OCI-LY3 (cell line): Measurements from ENCODE around the gene ASTE1.

Experiments used
- H2AFZ ChIP-seq: fragments of 200-600, 300-600 bp; shearing (Covaris generic); 2 replicates; pipeline ENCODE4 v1.6.0; 2014; ENCODE audit warnings: antibody characterized with exemption, low read depth, low read length
- H3K27ac ChIP-seq: fragments of 200-600, 300-600 bp; sonication (generic); 2 replicates; pipeline ENCODE4 v1.5.1; 2014; ENCODE audit warnings: mild to moderate bottlenecking, low read length, moderate library complexity, mixed read lengths
- H3K27me3 ChIP-seq: fragments of 200-600, 300-600 bp; sonication (generic); 2 replicates; pipeline ENCODE4 v1.6.1; 2014; ENCODE audit warnings: low read depth, low read length, mixed read lengths
- H3K36me3 ChIP-seq: fragments of 200-600, 300-600 bp; sonication (generic); replicated peaks from 2 replicates; pipeline ENCODE3; 2014; ENCODE audit warnings: low read depth, low read length, mixed read lengths
- H3K4me1 ChIP-seq: fragments of 300-600, 200-600 bp; sonication (generic); 2 replicates; pipeline ENCODE4 v1.6.1; 2014; ENCODE audit warnings: low read length, mixed read lengths
- H3K4me2 ChIP-seq: fragments of 200-600, 300-600 bp; sonication (generic); 2 replicates; pipeline ENCODE4 v1.6.1; 2014; ENCODE audit warnings: low read length, mixed read lengths
- H3K4me3 ChIP-seq: fragments of 300-600, 200-600 bp; sonication (generic); 2 replicates; pipeline ENCODE4 v1.5.1; 2014; ENCODE audit warnings: antibody characterized with exemption, mild to moderate bottlenecking, low read length, moderate library complexity
- H3K79me2 ChIP-seq: fragments of 300-600, 200-600 bp; shearing (Covaris generic); 2 replicates; pipeline ENCODE4 v1.6.1; 2014; ENCODE audit warnings: mild to moderate bottlenecking, low read length, mixed read lengths
- H3K9ac ChIP-seq: fragments of 300-600, 200-600 bp; shearing (Covaris generic); 2 replicates; pipeline ENCODE4 v1.6.0; 2014; ENCODE audit warnings: mild to moderate bottlenecking, low read length, moderate library complexity
- H3K9me3 ChIP-seq: fragments of 200-600, 300-600 bp; shearing (Covaris generic); 2 replicates; pipeline ENCODE4 v1.6.1; 2014; ENCODE audit warnings: low read length, mixed read lengths; ENCODE audit not compliant: insufficient read depth
- H4K20me1 ChIP-seq: fragments of 200-600, 300-600 bp; sonication (generic); 2 replicates; pipeline ENCODE4 v1.6.1; 2016; ENCODE audit warnings: low read length, mixed read lengths; ENCODE audit not compliant: insufficient read depth
- CTCF ChIP-seq: fragments of 200-600, 300-600 bp; sonication (generic); IDR thresholded peaks from 2 replicates; pipeline ENCODE4 v1.5.1; 2014; ENCODE audit warnings: antibody characterized with exemption, low read length, low read depth
- EZH2phosphoT487 ChIP-seq: fragments of 200-600 bp; shearing (Covaris generic); IDR thresholded peaks from 2 replicates; pipeline ENCODE4 v1.6.1; 2018; ENCODE audit warnings: antibody characterized with exemption, mixed run types, low read depth

ASTE1 gene

GRCh38 chr3:130990282-130990681 is 36.3 kb downstream of the ASTE1 start:
- peaks cover 8% of the 10 kb centered on the region for H3K36me3 ChIP-seq
- H3K27me3 ChIP-seq: no peaks in the 10 kb centered on the region
- no peaks in the 10 kb centered on the region for H4K20me1 ChIP-seq
- TF ChIP-seq CTCF (no peak), EZH2phosphoT487 (no peak)
- no peaks in the 10 kb centered on the region for H3K9me3 ChIP-seq
- H3K9ac ChIP-seq: no peak overlapping the region
- no peaks in the 10 kb centered on the region for H3K79me2 ChIP-seq
- H2AFZ ChIP-seq: no peak overlapping the region
- H3K27ac ChIP-seq: no peak overlapping the region
- peaks cover 11% of the 10 kb centered on the region for H3K4me1 ChIP-seq
- H3K4me3 ChIP-seq: no peak overlapping the region
- H3K4me2 ChIP-seq: no peak overlapping the region

GRCh38 chr3:130981469-130981868 is 45.2 kb downstream of the ASTE1 start:
- Histone ChIP-seq H3K9ac (no peak overlapping the region), H3K4me1 (no peaks in the 10 kb centered on the region), H3K4me3 (no peak overlapping the region), H3K27me3 (no peaks in the 10 kb centered on the region), H3K9me3 (no peaks in the 10 kb centered on the region), H2AFZ (no peak overlapping the region), H3K4me2 (no peak overlapping the region), H3K36me3 (no peaks in the 10 kb centered on the region), H3K27ac (no peak overlapping the region), H3K79me2 (no peaks in the 10 kb centered on the region), H4K20me1 (no peaks in the 10 kb centered on the region)
- TF ChIP-seq EZH2phosphoT487 (no peak), CTCF (no peak)

- Histone ChIP-seq H3K79me2 (no peaks in the 10 kb centered on the region), H3K9ac (no peak overlapping the region), H2AFZ (no peak overlapping the region), H3K4me3 (no peak overlapping the region), H3K27me3 (no peaks in the 10 kb centered on the region), H3K4me1 (no peaks in the 10 kb centered on the region), H3K36me3 (no peaks in the 10 kb centered on the region), H3K4me2 (no peak overlapping the region), H3K27ac (no peak overlapping the region), H3K9me3 (no peaks in the 10 kb centered on the region), H4K20me1 (no peaks in the 10 kb centered on the region)
- TF ChIP-seq EZH2phosphoT487: no peak
- TF ChIP-seq CTCF: no peak
These were observed 47.5 kb downstream of the ASTE1 start for GRCh38 chr3:130979117-130979516.

- H3K4me1 ChIP-seq: no peaks in the 10 kb centered on the region
- no peaks in the 10 kb centered on the region for H3K79me2 ChIP-seq
- no peak overlapping the region for H3K27ac ChIP-seq
- H2AFZ ChIP-seq: no peak overlapping the region
- H3K36me3 ChIP-seq: peaks cover 8% of the 10 kb centered on the region
- H3K27me3 ChIP-seq: no peaks in the 10 kb centered on the region
- H3K4me2 ChIP-seq: no peak overlapping the region
- no peak for TF ChIP-seq EZH2phosphoT487
- no peak for TF ChIP-seq CTCF
- no peak overlapping the region for H3K9ac ChIP-seq
- H3K4me3 ChIP-seq: no peak overlapping the region
- H3K9me3 ChIP-seq: no peaks in the 10 kb centered on the region
- H4K20me1 ChIP-seq: no peaks in the 10 kb centered on the region
These were observed 49.9 kb downstream of the ASTE1 start for GRCh38 chr3:130976706-130977105.
